Heart left ventricle (tissue), 16 donors: ENCODE results near the gene YRDC. TPM values are rescaled to one million over a fixed set of nuclear protein-coding genes. Genes with fewer than 3 reads are reported as not detected.

Experiments
- ATAC-seq, 4 donors: fragments of 200-7000 bp; cut with Tn5 transposase; one replicate each; pipeline ENCODE4 v1.9.1; 2020 to 2022; ENCODE audit warnings: moderate library complexity in 4 of 4, mild to moderate bottlenecking in 3 of 4, moderate number of reproducible peaks in 1 of 4
- DNase-seq, 5 donors: peaks; one replicate each; pipeline ENCODE4 v3.0.0-alpha.2; 2020
- H3K27ac ChIP-seq, 12 donors: fragments of 200-600 bp; sonication (generic) in 4 of 12; one replicate each; pipeline versions ENCODE4 v1.5.0 to v1.8.0; 2016 to 2022; ENCODE audit warnings: mild to moderate bottlenecking in 2 of 12
- H3K27me3 ChIP-seq, 9 donors: fragments of 200-600 bp; sonication (generic) in 2 of 9; one replicate each; pipeline versions ENCODE4 v1.5.1 to v1.8.0; 2016 to 2022; ENCODE audit warnings: mild to moderate bottlenecking in 3 of 9
- H3K36me3 ChIP-seq, 9 donors: fragments of 200-600 bp; sonication (generic) in 2 of 9; one replicate each; pipeline versions ENCODE4 v1.5.0 to v1.8.0; 2018 to 2022; ENCODE audit warnings: mild to moderate bottlenecking in 2 of 9
- H3K4me1 ChIP-seq, 12 donors: fragments of 200-600 bp; sonication (generic) in 4 of 12; one replicate each; pipeline versions ENCODE4 v1.5.0 to v1.8.0; 2016 to 2022; ENCODE audit warnings: mild to moderate bottlenecking in 3 of 12
- H3K4me3 ChIP-seq, 12 donors: fragments of 200-600 bp; sonication (generic) in 4 of 12; one replicate each; pipeline versions ENCODE4 v1.5.0 to v1.8.0; 2017 to 2022; ENCODE audit warnings: mild to moderate bottlenecking in 9 of 12, moderate library complexity in 4 of 12
- H3K9me3 ChIP-seq, 12 donors: fragments of 200-600 bp; sonication (generic) in 4 of 12; one replicate each; pipeline versions ENCODE4 v1.5.0 to v1.8.0; 2016 to 2022; ENCODE audit warnings: mild to moderate bottlenecking in 1 of 12
- POLR2A ChIP-seq, 2 donors: fragments of 450-650 bp; IDR thresholded peaks; one replicate each; pipeline ENCODE4 v1.6.1; 2017; ENCODE audit warnings: antibody characterized with exemption in 2 of 2, mild to moderate bottlenecking in 2 of 2, moderate library complexity in 2 of 2
- WGBS, 4 donors: extraction: QIAGEN DNeasy Blood & Tissue Kit in 2 of 4; methylation state at CpG; one replicate each; pipeline versions ENCODE4 v1.1.5 to v1.1.7; 2013 to 2018; 5-methylcytosine and 5-hydroxymethylcytosine counted together
- intact Hi-C, 10 donors: fragments of 100-400 bp; cut with DNase I; formaldehyde crosslinking; loops; one replicate each; pipeline versions ENCODE4 v1.11.1 to v1.14.2; 2022
- polyA plus RNA-seq, 2 donors: library from polyadenylated mRNA; stranded (reverse); fragments of 200-250 nt; gene quantifications; one replicate each; pipeline ENCODE4 v1.2.3, GENCODE V29; 2013
- total RNA-seq, 9 donors: library from RNA; depleted of rRNA in 2 of 9; stranded (reverse); fragments of >200 nt in 2 of 9; fragmentation: NEBNext Ultra II Directional in 3 of 9; extraction: Animal tissue kit (Norgen Biotek cat#: 25700) in 3 of 9; gene quantifications; one replicate each; pipeline versions ENCODE4 v1.1.0 to v1.2.4, GENCODE V29; 2016 to 2023
- TF ChIP-seq, protein P1 (sequence below), 12 donors: fragments of 200-600 bp; sonication (generic) in 4 of 12; IDR thresholded peaks; one replicate each; pipeline versions ENCODE4 v1.5.0 to v1.8.0; 2018 to 2022; ENCODE audit warnings: antibody characterized with exemption in 12 of 12, mild to moderate bottlenecking in 5 of 12
- donor health status: ischemic (EF 13 %, LVEDD 7.1; RV severe dilation, severe dysfunction).
- donor health status: healthy with polysubstance abuse.
- donor health status: DM: no; HTN: yes; CAD: no.
- donor health status: DM: no; HTN: no; CAD: no.
- donor health status: ischemic (EF 25% LVEDD 6.9; RV normal size, moderate dysfunction).
- donor health status: ischemic (EF 25% LVEDD 5.7; RV mildly dilated, moderate dysfunction).
- donor health status: healthy.
- donor health status: DM: yes; HTN: yes; CAD: no.
- donor health status: ischemic (EF 35%, LVEDD 5.7; RV mildly dilated, moderate dysfunction).
- donor health status: nonischemic (EF 11% LVEDD 7.7; RV severe dilation, severe dysfunction).
- donor health status: DM: yes; HTN: yes; CAD: no.
- donor health status: PGD.
- donor health status: ischemic (EF 29% LVEDD 5.4; RV normal size, mild dysfunction).
- donor health status: nonischemic (EF 23%, LVEDD 6.1; RV moderate dilation, normal function).

YRDC gene
- total and polyA plus RNA-seq, 11 donors: 2.8 to 21.3 (median 6.1) TPM

GRCh38 chr1:37808369-37809319 lies 636 bp upstream of the YRDC start:
- Histone ChIP-seq H3K9me3 (no peaks in the 10 kb centered on the region), H3K27me3 (no peaks in the 10 kb centered on the region), H3K4me3 (peak overlapping the region; percentile 72 to 99 (median 91)), H3K27ac (peak overlapping the region; percentile 90 to 99 (median 96)), H3K4me1 (peaks cover 8 to 41% (median 28%) of the 10 kb centered on the region in 12 donors), H3K36me3 (peaks cover 0 to 41% (median 31%) of the 10 kb centered on the region in 9 donors)
- ATAC-seq: peak; percentile 68 to 90 (median 86)
- TF ChIP-seq, protein P1, sequence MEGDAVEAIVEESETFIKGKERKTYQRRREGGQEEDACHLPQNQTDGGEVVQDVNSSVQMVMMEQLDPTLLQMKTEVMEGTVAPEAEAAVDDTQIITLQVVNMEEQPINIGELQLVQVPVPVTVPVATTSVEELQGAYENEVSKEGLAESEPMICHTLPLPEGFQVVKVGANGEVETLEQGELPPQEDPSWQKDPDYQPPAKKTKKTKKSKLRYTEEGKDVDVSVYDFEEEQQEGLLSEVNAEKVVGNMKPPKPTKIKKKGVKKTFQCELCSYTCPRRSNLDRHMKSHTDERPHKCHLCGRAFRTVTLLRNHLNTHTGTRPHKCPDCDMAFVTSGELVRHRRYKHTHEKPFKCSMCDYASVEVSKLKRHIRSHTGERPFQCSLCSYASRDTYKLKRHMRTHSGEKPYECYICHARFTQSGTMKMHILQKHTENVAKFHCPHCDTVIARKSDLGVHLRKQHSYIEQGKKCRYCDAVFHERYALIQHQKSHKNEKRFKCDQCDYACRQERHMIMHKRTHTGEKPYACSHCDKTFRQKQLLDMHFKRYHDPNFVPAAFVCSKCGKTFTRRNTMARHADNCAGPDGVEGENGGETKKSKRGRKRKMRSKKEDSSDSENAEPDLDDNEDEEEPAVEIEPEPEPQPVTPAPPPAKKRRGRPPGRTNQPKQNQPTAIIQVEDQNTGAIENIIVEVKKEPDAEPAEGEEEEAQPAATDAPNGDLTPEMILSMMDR (IDR thresholded peaks at IDR 0.05): no peak
- no peak for TF ChIP-seq POLR2A (IDR thresholded peaks at IDR 0.05)
- intact Hi-C loops: loop anchor here in 9 of 10 donors (1.0 to 10.0 kb wide), 8 partner anchors 46 to 214 kb away; partner anchors contain the start of genes CDCA8 (in 6 of the 9), MTF1 (in 5 of the 9) and GNL2 (in 1 of the 9)
- 1 to 14% (median 2%) methylated on average over 10 to 54 of the region's 54 CpGs for WGBS, 4 donors
- peak; percentile 72 to 81 (median 76) for DNase-seq

DNA sequence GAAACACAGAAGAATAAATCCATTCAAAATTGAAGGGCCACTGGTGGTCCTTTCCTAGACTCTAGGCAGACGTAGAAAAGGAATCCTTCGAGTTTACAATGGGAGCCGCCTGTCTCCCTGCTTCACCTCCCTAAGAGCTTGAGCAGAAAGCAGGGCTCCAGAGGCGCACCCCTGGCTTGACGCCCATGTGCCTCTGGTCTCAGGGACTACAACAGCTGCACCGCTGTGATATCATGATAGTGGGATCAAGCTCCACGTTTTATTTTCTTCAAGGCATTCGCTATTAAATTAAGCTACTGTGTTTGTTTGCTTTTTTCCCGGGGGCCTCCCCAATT lies 821 bp downstream of the YRDC start:
- no peak for TF ChIP-seq POLR2A (IDR thresholded peaks at IDR 0.05)
- Histone ChIP-seq H3K27ac (peak overlapping the region; percentile 90 to 99 (median 96)), H3K9me3 (no peaks in the 10 kb centered on the region), H3K4me1 (peaks cover 8 to 41% (median 28%) of the 10 kb centered on the region in 12 donors), H3K4me3 (peak overlapping the region; percentile 72 to 99 (median 91)), H3K36me3 (peaks cover 0 to 52% (median 45%) of the 10 kb centered on the region in 9 donors), H3K27me3 (no peaks in the 10 kb centered on the region)
- intact Hi-C loops: loop anchor here in 8 of 10 donors (5.0 to 10.0 kb wide), 6 partner anchors 48 to 212 kb away; partner anchors contain the start of genes CDCA8 (in 6 of the 8), MTF1 (in 3 of the 8) and GNL2 (in 1 of the 8)
- peak in 1 of 5 donors; percentile 27 for DNase-seq
- no peak for ATAC-seq
- WGBS, 4 donors: 9 to 13% (median 10%) methylated on average over 9 of the region's 9 CpGs

DNA sequence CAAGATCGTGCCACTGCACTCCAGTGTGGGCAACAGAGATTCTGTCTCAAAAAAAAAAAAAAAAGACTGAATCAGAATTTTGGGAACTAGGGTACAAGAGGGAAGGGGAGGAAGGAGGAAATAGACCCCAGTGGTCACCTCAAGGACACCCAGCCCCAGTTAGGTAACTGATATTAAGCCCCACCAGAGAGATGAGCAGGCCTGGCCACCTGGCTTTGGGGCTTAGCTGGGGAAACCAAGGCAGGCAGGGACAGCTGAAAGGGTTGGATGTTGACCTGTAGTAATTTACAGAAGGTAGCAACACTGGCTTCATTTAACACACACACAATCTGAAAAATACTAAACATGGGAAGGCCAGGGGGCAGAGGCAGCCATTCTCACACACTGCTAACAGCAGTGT lies 5.6 kb downstream of the YRDC start:
- H3K36me3 ChIP-seq: peaks cover 0 to 69% (median 60%) of the 10 kb centered on the region in 9 donors
- no peak overlapping the region for H3K27ac ChIP-seq
- no peak for TF ChIP-seq POLR2A (IDR thresholded peaks at IDR 0.05)
- TF ChIP-seq, protein P1 (IDR thresholded peaks at IDR 0.05): no peak
- intact Hi-C loops: loop anchor here in 4 of 10 donors (10.0 kb wide), 4 partner anchors 52 to 208 kb away; partner anchors contain the start of genes CDCA8 (in 1 of the 4), GNL2 (in 1 of the 4) and MTF1 (in 1 of the 4)
- DNase-seq (no peak), ATAC-seq (no peak)
- H3K9me3 ChIP-seq: no peaks in the 10 kb centered on the region
- no peaks in the 10 kb centered on the region for H3K27me3 ChIP-seq
- peaks cover 4 to 16% (median 11%) of the 10 kb centered on the region in 12 donors for H3K4me1 ChIP-seq
- 90 to 100% (median 93%) methylated on average over 1 of the region's 1 CpG for WGBS, 4 donors
- no peak overlapping the region for H3K4me3 ChIP-seq

DNA sequence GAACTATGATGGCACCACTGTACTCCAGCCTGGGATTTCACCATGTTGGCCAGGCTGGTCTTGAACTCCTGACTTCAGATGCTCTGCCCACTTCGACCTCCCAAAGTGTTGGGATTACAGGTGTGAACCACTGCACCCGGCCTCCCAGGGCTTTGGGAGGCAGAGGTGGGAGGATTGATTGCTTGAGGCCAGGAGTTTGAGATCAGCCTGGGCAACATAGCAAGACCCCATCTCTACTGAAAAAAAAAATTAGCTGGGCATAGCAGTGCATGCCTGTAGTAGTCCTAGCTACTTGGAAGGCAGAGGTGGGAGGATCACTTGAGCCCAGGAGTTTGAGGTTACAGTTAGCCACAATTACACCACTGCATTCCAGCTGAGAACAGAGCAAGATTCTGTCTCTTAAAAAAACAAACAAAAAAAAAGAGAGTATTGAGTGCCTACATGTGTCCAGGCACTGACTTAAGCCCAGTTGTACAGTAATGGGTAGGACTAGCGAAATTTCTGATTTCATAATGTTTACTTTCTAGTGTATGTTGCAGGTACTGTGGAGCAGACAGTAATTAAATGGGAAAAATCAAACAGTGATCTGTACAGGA lies 10.2 kb downstream of the YRDC start:
- TF ChIP-seq, protein P1 (IDR thresholded peaks at IDR 0.05): no peak
- TF ChIP-seq POLR2A (IDR thresholded peaks at IDR 0.05): no peak
- H3K9me3 ChIP-seq: no peaks in the 10 kb centered on the region
- WGBS, 4 donors: 75 to 96% (median 86%) methylated on average over 3 of the region's 3 CpGs
- peaks cover 0 to 12% (median 0%) of the 10 kb centered on the region in 9 donors for H3K27me3 ChIP-seq
- DNase-seq: no peak
- peaks cover 0 to 20% (median 13%) of the 10 kb centered on the region in 12 donors for H3K4me1 ChIP-seq
- H3K27ac ChIP-seq: no peak overlapping the region
- H3K4me3 ChIP-seq: no peak overlapping the region
- intact Hi-C loops: loop anchor here in 1 of 10 donors (10.0 kb wide), 1 partner anchor 103 kb away; the partner anchor contains the start of gene CDCA8
- ATAC-seq: no peak
- H3K36me3 ChIP-seq: peaks cover 0 to 30% (median 19%) of the 10 kb centered on the region in 9 donors
